RWPE1 (cell line): ENCODE measurements around the gene CTIF.

Experiments used
- CTCF ChIA-PET: fragments of 350-600 bp; sonication (Branson Sonifier 250); formaldehyde crosslinking; extraction: SDS; loops from one replicate; lab custom pipeline; 2021; lab: Yijun Ruan, JAX
- POLR2A ChIA-PET: fragments of 400-600 bp; formaldehyde crosslinking; extraction: SDS; loops from one replicate; lab custom pipeline; 2020; ENCODE audit warnings: antibody characterized with exemption; ENCODE audit not compliant: low non-redundant PET; lab: Yijun Ruan, JAX
- DNase-seq: peaks from one replicate; pipeline ENCODE4 v3.0.0; 2012; ENCODE audit warnings: low spot score
- H3K27ac ChIP-seq: fragments of 450-650 bp; 2 replicates; pipeline ENCODE4 v1.5.1; 2017
- TF ChIP-seq, protein P1 (sequence below): fragments of 450-650 bp; conservative IDR thresholded peaks from 2 replicates; pipeline ENCODE4 v1.5.1; 2017; ENCODE audit warnings: low read depth, mild to moderate bottlenecking

Gene CTIF

GRCh38 chr18:48820483-48821250, 281.8 kb downstream of the CTIF start:
- DNase-seq: no peak
- TF ChIP-seq, protein P1, sequence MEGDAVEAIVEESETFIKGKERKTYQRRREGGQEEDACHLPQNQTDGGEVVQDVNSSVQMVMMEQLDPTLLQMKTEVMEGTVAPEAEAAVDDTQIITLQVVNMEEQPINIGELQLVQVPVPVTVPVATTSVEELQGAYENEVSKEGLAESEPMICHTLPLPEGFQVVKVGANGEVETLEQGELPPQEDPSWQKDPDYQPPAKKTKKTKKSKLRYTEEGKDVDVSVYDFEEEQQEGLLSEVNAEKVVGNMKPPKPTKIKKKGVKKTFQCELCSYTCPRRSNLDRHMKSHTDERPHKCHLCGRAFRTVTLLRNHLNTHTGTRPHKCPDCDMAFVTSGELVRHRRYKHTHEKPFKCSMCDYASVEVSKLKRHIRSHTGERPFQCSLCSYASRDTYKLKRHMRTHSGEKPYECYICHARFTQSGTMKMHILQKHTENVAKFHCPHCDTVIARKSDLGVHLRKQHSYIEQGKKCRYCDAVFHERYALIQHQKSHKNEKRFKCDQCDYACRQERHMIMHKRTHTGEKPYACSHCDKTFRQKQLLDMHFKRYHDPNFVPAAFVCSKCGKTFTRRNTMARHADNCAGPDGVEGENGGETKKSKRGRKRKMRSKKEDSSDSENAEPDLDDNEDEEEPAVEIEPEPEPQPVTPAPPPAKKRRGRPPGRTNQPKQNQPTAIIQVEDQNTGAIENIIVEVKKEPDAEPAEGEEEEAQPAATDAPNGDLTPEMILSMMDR: no peak
- H3K27ac ChIP-seq: no peak overlapping the region; the same call in 1 of the 2 replicates
- ChIA-PET CTCF (interaction anchor here (0.6 kb wide), 1 partner anchor 578 kb away, joined by 3 read pairs; no protein-coding TSS in a partner anchor), POLR2A (no interaction called here)

DNA sequence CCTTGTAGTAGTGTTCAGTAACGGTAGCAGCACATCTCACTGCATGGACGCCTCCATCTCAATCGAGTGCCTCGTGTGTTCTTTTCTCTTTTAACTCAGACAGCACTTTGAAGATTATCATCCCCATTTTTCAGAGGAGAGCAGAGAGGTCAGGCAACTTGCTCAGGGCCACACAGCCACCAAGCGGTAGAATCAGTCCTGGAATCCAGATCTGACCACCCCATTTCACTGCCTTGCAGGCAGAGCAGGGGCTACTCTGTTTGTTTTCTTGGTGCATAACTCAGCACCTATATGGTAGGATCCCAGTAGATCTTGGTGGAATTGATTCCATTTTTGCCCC, 282.4 kb downstream of the CTIF start:
- H3K27ac ChIP-seq: no peak overlapping the region; the same call in 1 of the 2 replicates
- ChIA-PET CTCF (interaction anchor here (0.6 kb wide), 1 partner anchor 578 kb away, joined by 3 read pairs; no protein-coding TSS in a partner anchor), POLR2A (no interaction called here)
- no peak for DNase-seq
- TF ChIP-seq, protein P1: no peak

DNA sequence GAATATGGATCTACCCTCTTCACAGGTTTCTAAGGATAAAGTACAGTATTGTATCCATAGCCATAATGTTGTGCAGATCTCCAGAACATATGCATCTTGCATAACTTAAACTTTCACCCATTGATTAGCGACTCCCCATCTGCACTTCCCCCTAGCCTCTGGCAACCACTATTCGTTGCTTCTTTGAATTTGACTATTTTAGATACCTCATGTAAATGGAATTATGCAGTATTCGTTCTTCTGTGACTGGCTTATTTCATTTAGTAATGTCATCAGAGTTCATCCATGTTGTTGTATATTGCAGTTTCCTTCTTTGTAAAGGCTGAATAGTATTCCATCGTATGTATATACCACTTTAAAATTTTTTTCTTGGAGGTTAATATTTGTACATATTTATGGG, 283.0 kb downstream of the CTIF start:
- ChIA-PET POLR2A (no interaction called here), CTCF (no interaction called here)
- no peak for DNase-seq
- H3K27ac ChIP-seq: no peak overlapping the region
- TF ChIP-seq, protein P1: no peak

DNA sequence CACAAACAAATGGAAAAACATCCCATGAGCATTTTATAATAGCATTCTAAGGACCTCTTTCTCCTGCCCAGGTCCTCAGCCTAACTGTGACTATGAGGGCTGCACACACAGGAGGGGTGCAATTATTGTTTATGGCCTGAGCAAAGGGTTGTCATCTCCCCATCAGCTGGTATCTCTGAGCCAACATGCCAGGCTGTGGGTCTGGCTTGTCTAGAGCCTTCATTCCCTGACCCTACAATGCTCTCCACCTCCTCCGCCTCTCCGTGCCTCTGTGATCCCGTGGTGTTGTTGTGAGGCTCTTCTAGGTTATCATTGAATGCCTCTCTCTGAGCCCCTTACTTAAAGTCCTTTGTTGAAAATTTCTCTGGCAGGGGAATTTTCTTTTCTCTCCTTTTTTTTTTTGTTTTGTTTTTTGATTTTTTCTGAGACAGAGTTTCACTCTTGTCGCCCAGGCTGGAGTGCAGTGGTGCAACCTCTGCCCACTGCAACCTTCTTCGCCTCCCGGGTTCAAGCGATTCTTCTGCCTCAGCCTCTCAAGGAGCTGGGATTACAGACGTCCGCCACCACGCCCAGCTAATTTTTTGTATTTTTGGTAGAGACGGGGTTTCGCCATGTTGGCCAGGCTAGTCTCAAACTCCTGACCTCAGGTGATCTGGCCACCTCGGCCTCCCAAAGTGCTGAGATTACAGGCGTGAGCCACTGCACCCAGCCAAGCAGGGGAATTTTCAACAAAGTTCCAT, 285.6 kb downstream of the CTIF start:
- CTCF ChIA-PET: no interaction called here
- no peak for DNase-seq
- no peak overlapping the region for H3K27ac ChIP-seq
- TF ChIP-seq, protein P1: no peak
- POLR2A ChIA-PET: no interaction called here

DNA sequence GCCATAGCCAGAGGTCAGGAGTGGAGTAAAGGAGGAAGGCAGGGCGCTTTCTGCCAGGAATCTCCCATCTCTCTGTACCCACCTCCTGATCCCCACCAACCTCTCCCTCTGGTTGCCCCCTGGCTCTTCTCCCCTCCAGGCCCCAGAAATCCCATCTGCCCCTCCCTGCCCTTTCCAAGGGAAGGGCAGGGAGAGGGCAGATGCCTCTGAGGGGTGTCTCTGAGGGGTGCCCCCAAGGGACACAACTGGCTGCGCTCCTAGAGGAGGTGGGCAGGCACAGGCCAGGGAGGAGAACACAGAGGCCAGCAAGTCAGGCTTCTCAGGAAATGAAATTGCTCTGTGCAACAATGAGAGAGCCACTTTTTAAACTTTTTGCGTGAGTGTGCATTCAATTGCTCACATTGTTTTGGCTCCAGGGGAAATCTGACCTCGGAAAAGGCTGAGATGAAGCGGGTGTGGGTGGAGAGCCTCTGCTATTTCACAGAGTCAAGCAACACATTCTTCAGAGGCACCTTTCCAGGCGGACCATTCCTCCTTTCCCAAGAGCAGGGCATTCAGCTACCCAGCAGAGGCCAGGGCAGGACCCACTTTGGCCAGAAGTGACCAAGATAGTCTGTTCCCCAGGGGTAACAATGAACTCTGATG, 286.4 kb downstream of the CTIF start:
- POLR2A ChIA-PET: no interaction called here
- no peak overlapping the region for H3K27ac ChIP-seq
- CTCF ChIA-PET: interaction anchor here (0.6 kb wide), 1 partner anchor 72 kb away, joined by 3 read pairs; no protein-coding TSS in a partner anchor
- DNase-seq: no peak
- TF ChIP-seq, protein P1: no peak

DNA sequence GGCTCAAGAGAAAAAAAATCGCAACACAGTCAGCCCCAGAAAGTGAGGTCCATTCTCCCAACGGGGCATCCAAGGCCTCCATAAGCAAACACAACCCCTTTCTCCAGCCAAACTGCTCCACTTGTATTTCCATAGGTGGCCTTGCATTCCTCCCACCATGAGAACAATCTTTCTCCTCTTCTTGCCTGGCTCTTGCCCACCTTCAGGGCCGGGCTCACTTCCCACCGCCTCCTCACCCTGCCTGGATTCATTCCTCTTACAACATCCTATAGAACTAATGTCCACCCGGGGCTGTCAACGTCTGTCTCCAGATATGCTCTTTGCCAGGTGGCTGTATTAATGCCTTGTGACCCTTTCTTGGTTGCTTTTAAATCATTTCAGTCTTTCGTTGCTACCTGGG, 287.4 kb downstream of the CTIF start:
- DNase-seq: no peak
- TF ChIP-seq, protein P1: no peak
- POLR2A ChIA-PET: no interaction called here
- H3K27ac ChIP-seq: no peak overlapping the region
- CTCF ChIA-PET: no interaction called here
